ENCODE results near the gene CYBA.

Gene CYBA

DNA sequence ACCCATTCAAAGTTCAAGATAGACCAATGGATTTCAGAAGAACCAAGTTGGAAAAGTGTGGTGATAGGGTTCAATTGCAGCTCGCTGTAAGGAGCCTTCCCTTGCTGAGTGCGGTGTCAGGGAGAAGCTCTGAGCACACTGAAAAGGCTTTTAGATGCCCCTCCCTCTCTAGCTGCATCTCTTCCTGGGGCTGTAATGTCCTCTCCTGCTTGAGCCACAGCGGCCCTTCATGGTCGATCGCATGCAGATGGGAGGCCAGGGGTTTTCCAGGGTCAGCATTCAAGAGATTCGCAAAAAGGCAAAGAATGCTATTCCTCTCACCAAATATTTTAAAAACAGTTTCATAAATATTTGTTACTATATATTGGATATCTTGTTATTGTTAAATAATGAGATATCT lies 56.9 kb downstream of the CYBA start:
- no peak for DNase-seq (ENCODE audit: low read depth in 1 of 2, low spot score in 1 of 2)

DNA sequence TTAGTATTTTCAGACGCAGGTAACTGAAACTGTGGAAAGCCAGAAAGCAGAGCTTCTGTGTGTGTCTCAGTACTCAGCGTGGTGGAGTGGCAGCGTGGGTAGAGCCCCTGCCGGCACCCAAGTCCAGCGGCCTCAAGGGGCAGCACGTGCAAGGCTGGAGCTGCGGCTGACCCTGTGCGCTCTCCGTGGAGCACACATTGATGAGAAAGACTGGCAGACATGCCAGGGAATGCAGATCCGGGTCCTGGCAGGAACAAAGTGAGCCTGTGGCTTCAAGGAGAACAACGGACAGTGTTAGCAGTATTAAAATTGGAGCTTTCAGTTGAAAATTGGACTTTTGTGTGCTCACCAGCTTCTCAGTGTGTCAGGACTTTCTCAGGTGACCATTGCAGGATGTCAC lies 57.4 kb downstream of the CYBA start:
- no peak for DNase-seq (ENCODE audit: low read depth in 1 of 2, low spot score in 1 of 2)

All from activated T-helper 1 cell treated with anti-CD3 and anti-CD28 coated beads, Interleukin-2, amount 50 U/mL, for 16 hours (primary cell).